Measurements from ENCODE around the gene HS3ST6. TPM values are rescaled to one million over a fixed set of nuclear protein-coding genes. Genes with fewer than 3 reads are reported as not detected.

The HS3ST6 gene
- total and polyA plus RNA-seq, 2 of the 13 experiments (the other 11 are each of a cell fraction or from before 2014, with no cell fraction given): not detected

DNA sequence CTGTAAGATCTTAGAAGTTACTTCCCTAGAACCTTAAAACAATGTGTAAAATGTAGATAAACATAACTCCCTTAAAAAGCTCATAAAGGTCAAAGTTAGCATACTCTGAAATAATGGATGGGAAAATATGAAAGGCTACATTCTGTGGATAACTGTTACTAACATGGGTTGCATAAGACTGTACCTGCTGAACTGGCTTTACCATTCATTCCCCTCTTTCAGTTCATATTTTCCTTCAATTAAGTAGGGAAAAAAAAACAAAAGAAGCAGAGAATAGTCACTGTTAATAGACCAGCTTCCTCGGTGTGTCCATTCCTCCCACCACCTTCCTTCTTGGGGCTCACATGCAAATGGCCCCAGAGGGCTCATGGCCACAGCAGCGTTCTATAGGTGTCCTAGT is 38.7 kb downstream of the HS3ST6 start (continued):
- TF ChIP-seq ZNF318 (CRISPR knock-in tag; IDR thresholded peaks at IDR 0.05): no peak
- no peak for TF ChIP-seq HNF4G (IDR thresholded peaks at IDR 0.05; ENCODE audit: borderline replicate concordance, low read depth, low read length)
- TF ChIP-seq HNF4G (CRISPR knock-in tag; IDR thresholded peaks at IDR 0.05; ENCODE audit: borderline replicate concordance, low read depth): no peak
- TF ChIP-seq, protein P1, sequence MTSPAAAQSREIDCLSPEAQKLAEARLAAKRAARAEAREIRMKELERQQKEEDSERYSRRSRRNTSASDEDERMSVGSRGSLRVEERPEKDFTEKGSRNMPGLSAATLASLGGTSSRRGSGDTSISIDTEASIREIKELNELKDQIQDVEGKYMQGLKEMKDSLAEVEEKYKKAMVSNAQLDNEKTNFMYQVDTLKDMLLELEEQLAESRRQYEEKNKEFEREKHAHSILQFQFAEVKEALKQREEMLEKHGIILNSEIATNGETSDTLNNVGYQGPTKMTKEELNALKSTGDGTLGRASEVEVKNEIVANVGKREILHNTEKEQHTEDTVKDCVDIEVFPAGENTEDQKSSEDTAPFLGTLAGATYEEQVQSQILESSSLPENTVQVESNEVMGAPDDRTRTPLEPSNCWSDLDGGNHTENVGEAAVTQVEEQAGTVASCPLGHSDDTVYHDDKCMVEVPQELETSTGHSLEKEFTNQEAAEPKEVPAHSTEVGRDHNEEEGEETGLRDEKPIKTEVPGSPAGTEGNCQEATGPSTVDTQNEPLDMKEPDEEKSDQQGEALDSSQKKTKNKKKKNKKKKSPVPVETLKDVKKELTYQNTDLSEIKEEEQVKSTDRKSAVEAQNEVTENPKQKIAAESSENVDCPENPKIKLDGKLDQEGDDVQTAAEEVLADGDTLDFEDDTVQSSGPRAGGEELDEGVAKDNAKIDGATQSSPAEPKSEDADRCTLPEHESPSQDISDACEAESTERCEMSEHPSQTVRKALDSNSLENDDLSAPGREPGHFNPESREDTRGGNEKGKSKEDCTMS (CRISPR knock-in tag; conservative IDR thresholded peaks at IDR 0.05): no peak
- TF ChIP-seq SNAPC4 (CRISPR knock-in tag; IDR thresholded peaks at IDR 0.05): no peak
- no peak for TF ChIP-seq FOXK1 (CRISPR knock-in tag; IDR thresholded peaks at IDR 0.05; ENCODE audit: borderline replicate concordance, low read depth)
- TF ChIP-seq RAD51 (IDR thresholded peaks at IDR 0.05; ENCODE audit: borderline replicate concordance): no peak
- no peak for TF ChIP-seq DR1 (CRISPR knock-in tag; IDR thresholded peaks at IDR 0.05)
